ENCODE data around the gene C1orf74. TPM values are rescaled to one million over a fixed set of nuclear protein-coding genes. Genes with fewer than 3 reads are reported as not detected.
A peak's percentile ranks its signal among the peaks of the same experiment; 100 is the strongest.

The C1orf74 gene
- 1 to 10 TPM; 2.6 to 3.6 TPM for total RNA-seq
- polyA plus RNA-seq (ENCODE audit: insufficient read length in 2 of 2): 1 to 10 TPM; 2.0 to 2.3 TPM
- long read RNA-seq, donor 1, full-length matches to known transcripts: 1 of 1 reads
- long read RNA-seq, donor 1, partial matches to known transcripts: 0 of 1 reads
- long read RNA-seq, donor 1, other reads (novel, unspliced or antisense): 0 of 1 reads
- long read RNA-seq, donor 2: 0 reads
- long read RNA-seq, donor 3, full-length matches to known transcripts: 1 of 1 reads
- long read RNA-seq, donor 3, partial matches to known transcripts: 0 of 1 reads
- long read RNA-seq, donor 3, other reads (novel, unspliced or antisense): 0 of 1 reads
- long read RNA-seq, donor 4, full-length matches to known transcripts: 2 of 2 reads
- long read RNA-seq, donor 4, partial matches to known transcripts: 0 of 2 reads
- long read RNA-seq, donor 4, other reads (novel, unspliced or antisense): 0 of 2 reads

GRCh38 chr1:209784265-209785169 lies at the start of gene C1orf74:
Gene C1orf74 (minus strand): TSS chr1:209784559. CDS start chr1:209783634, 925 bp downstream.
- peak within 1 kb of the TSS; percentile 76 for H3K27ac ChIP-seq (ENCODE audit: low read depth, low read length)
- under 1% methylated on average over 42 of the region's 48 CpGs for WGBS (ENCODE audit: insufficient coverage)

GRCh38 chr1:209831615-209832014 lies 47.3 kb upstream of the C1orf74 start:
- DNase-seq (ENCODE audit: low read depth in 4 of 6, low spot score in 6 of 6): no peak
- no peak overlapping the region for H3K27ac ChIP-seq (ENCODE audit: low read depth, low read length)
- peaks cover 12% of the 10 kb centered on the region for H3K36me3 ChIP-seq (ENCODE audit: control insufficient read depth, insufficient read depth, low read length)
- H3K9me3 ChIP-seq (ENCODE audit: control insufficient read depth, insufficient read depth, low read length): no peaks in the 10 kb centered on the region
- H3K27me3 ChIP-seq (ENCODE audit: control insufficient read depth, insufficient read depth, low read length): no peaks in the 10 kb centered on the region
- H3K4me3 ChIP-seq (ENCODE audit: low read depth, low read length): no peak overlapping the region
- peaks cover 18% of the 10 kb centered on the region for H3K4me1 ChIP-seq (ENCODE audit: control insufficient read depth, insufficient read depth, low read length)
- no CpG with 5 or more reads among the region's 1 CpG for WGBS (ENCODE audit: insufficient coverage)

More at GRCh38 chr1:209784265-209785169, at the start of gene C1orf74:
- H3K36me3 ChIP-seq (ENCODE audit: control insufficient read depth, insufficient read depth, low read length): peaks cover 3% of the 10 kb centered on the region
- peaks cover 11% of the 10 kb centered on the region for H3K4me1 ChIP-seq (ENCODE audit: control insufficient read depth, insufficient read depth, low read length)
- peaks cover 24% of the 10 kb centered on the region for H3K27me3 ChIP-seq (ENCODE audit: control insufficient read depth, insufficient read depth, low read length)
- no peaks in the 10 kb centered on the region for H3K9me3 ChIP-seq (ENCODE audit: control insufficient read depth, insufficient read depth, low read length)
- DNase-seq (ENCODE audit: low read depth in 4 of 6, low spot score in 6 of 6): peak; percentile 97 to 100 (median 98)
- peak within 1 kb of the TSS; percentile 62 for H3K4me3 ChIP-seq (ENCODE audit: low read depth, low read length)

GRCh38 chr1:209830722-209831121 lies 46.4 kb upstream of the C1orf74 start:
- no peak overlapping the region for H3K4me3 ChIP-seq (ENCODE audit: low read depth, low read length)
- H3K27ac ChIP-seq (ENCODE audit: low read depth, low read length): no peak overlapping the region
- 100% methylated on average over 2 of the region's 3 CpGs for WGBS (ENCODE audit: insufficient coverage)
- no peak for DNase-seq (ENCODE audit: low read depth in 4 of 6, low spot score in 6 of 6)
- H3K9me3 ChIP-seq (ENCODE audit: control insufficient read depth, insufficient read depth, low read length): no peaks in the 10 kb centered on the region
- H3K36me3 ChIP-seq (ENCODE audit: control insufficient read depth, insufficient read depth, low read length): peaks cover 12% of the 10 kb centered on the region
- H3K27me3 ChIP-seq (ENCODE audit: control insufficient read depth, insufficient read depth, low read length): no peaks in the 10 kb centered on the region
- peaks cover 18% of the 10 kb centered on the region for H3K4me1 ChIP-seq (ENCODE audit: control insufficient read depth, insufficient read depth, low read length)

GRCh38 chr1:209829716-209830115 lies 45.4 kb upstream of the C1orf74 start:
- no peaks in the 10 kb centered on the region for H3K9me3 ChIP-seq (ENCODE audit: control insufficient read depth, insufficient read depth, low read length)
- H3K4me3 ChIP-seq (ENCODE audit: low read depth, low read length): no peak overlapping the region
- H3K36me3 ChIP-seq (ENCODE audit: control insufficient read depth, insufficient read depth, low read length): peaks cover 12% of the 10 kb centered on the region
- no peaks in the 10 kb centered on the region for H3K27me3 ChIP-seq (ENCODE audit: control insufficient read depth, insufficient read depth, low read length)
- no peak for DNase-seq (ENCODE audit: low read depth in 4 of 6, low spot score in 6 of 6)
- H3K4me1 ChIP-seq (ENCODE audit: control insufficient read depth, insufficient read depth, low read length): peaks cover 18% of the 10 kb centered on the region
- 100% methylated on average over 1 of the region's 2 CpGs for WGBS (ENCODE audit: insufficient coverage)
- H3K27ac ChIP-seq (ENCODE audit: low read depth, low read length): no peak overlapping the region

- WGBS (ENCODE audit: insufficient coverage): 13% methylated on average over 43 of the region's 51 CpGs
Observed at GRCh38 chr1:209827384-209828262, 43.3 kb upstream of the C1orf74 start, which contains the start of gene UTP25. Gene UTP25 (plus strand): TSS chr1:209827972. CDS start chr1:209828064, 92 bp downstream.

GRCh38 chr1:209825591-209826434 lies 41.5 kb upstream of the C1orf74 start:
- Histone ChIP-seq H3K27ac (ENCODE audit: low read depth, low read length) (no peak overlapping the region), H3K9me3 (ENCODE audit: control insufficient read depth, insufficient read depth, low read length) (no peaks in the 10 kb centered on the region), H3K27me3 (ENCODE audit: control insufficient read depth, insufficient read depth, low read length) (peaks cover 3% of the 10 kb centered on the region), H3K36me3 (ENCODE audit: control insufficient read depth, insufficient read depth, low read length) (no peaks in the 10 kb centered on the region), H3K4me3 (ENCODE audit: low read depth, low read length) (no peak overlapping the region), H3K4me1 (ENCODE audit: control insufficient read depth, insufficient read depth, low read length) (peaks cover 18% of the 10 kb centered on the region)
- no peak for DNase-seq (ENCODE audit: low read depth in 4 of 6, low spot score in 6 of 6)
- WGBS (ENCODE audit: insufficient coverage): 72% methylated on average over 4 of the region's 11 CpGs

More at GRCh38 chr1:209827384-209828262, 43.3 kb upstream of the C1orf74 start, which contains the start of gene UTP25:
- no peaks in the 10 kb centered on the region for H3K27me3 ChIP-seq (ENCODE audit: control insufficient read depth, insufficient read depth, low read length)
- H3K4me1 ChIP-seq (ENCODE audit: control insufficient read depth, insufficient read depth, low read length): peaks cover 18% of the 10 kb centered on the region
- H3K9me3 ChIP-seq (ENCODE audit: control insufficient read depth, insufficient read depth, low read length): no peaks in the 10 kb centered on the region
- peak; percentile 90 to 99 (median 94) for DNase-seq (ENCODE audit: low read depth in 4 of 6, low spot score in 6 of 6)
- H3K36me3 ChIP-seq (ENCODE audit: control insufficient read depth, insufficient read depth, low read length): peaks cover 4% of the 10 kb centered on the region
- H3K4me3 ChIP-seq (ENCODE audit: low read depth, low read length): peak within 1 kb of the TSS; percentile 86
- H3K27ac ChIP-seq (ENCODE audit: low read depth, low read length): peak within 1 kb of the TSS; percentile 11

GRCh38 chr1:209823143-209824041 lies 39.0 kb upstream of the C1orf74 start:
- WGBS (ENCODE audit: insufficient coverage): 79% methylated on average over 3 of the region's 12 CpGs
- no peaks in the 10 kb centered on the region for H3K9me3 ChIP-seq (ENCODE audit: control insufficient read depth, insufficient read depth, low read length)
- H3K4me1 ChIP-seq (ENCODE audit: control insufficient read depth, insufficient read depth, low read length): peaks cover 12% of the 10 kb centered on the region
- H3K27ac ChIP-seq (ENCODE audit: low read depth, low read length): no peak overlapping the region
- H3K36me3 ChIP-seq (ENCODE audit: control insufficient read depth, insufficient read depth, low read length): no peaks in the 10 kb centered on the region
- no peak overlapping the region for H3K4me3 ChIP-seq (ENCODE audit: low read depth, low read length)
- H3K27me3 ChIP-seq (ENCODE audit: control insufficient read depth, insufficient read depth, low read length): peaks cover 3% of the 10 kb centered on the region
- DNase-seq (ENCODE audit: low read depth in 4 of 6, low spot score in 6 of 6): peak in 4 of 6 donors; percentile 28 to 93 (median 68)

GRCh38 chr1:209822706-209823105 lies 38.3 kb upstream of the C1orf74 start:
- peaks cover 4% of the 10 kb centered on the region for H3K27me3 ChIP-seq (ENCODE audit: control insufficient read depth, insufficient read depth, low read length)
- peaks cover 7% of the 10 kb centered on the region for H3K4me1 ChIP-seq (ENCODE audit: control insufficient read depth, insufficient read depth, low read length)
- H3K27ac ChIP-seq (ENCODE audit: low read depth, low read length): no peak overlapping the region
- no peaks in the 10 kb centered on the region for H3K36me3 ChIP-seq (ENCODE audit: control insufficient read depth, insufficient read depth, low read length)
- no peak for DNase-seq (ENCODE audit: low read depth in 4 of 6, low spot score in 6 of 6)
- no peaks in the 10 kb centered on the region for H3K9me3 ChIP-seq (ENCODE audit: control insufficient read depth, insufficient read depth, low read length)
- H3K4me3 ChIP-seq (ENCODE audit: low read depth, low read length): no peak overlapping the region
- 74% methylated on average over 5 of the region's 7 CpGs for WGBS (ENCODE audit: insufficient coverage)
